GM21576 (cell line): ENCODE results near the gene DIDO1.

ENCODE experiments used
- ATAC-seq: cut with Tn5 transposase; IDR thresholded peaks from one replicate; pipeline ENCODE4 v1.9.1; 2021; ENCODE audit warnings: mild to moderate bottlenecking, moderate library complexity; ENCODE audit not compliant: unreplicated experiment

The DIDO1 gene

GRCh38 chr20:62897666-62898065, 28.6 kb downstream of the DIDO1 start:
- ATAC-seq: no peak

- no peak for ATAC-seq
Measured at GRCh38 chr20:62896526-62896925, 29.8 kb downstream of the DIDO1 start.

- ATAC-seq: no peak
Measured at GRCh38 chr20:62895539-62895938, 30.8 kb downstream of the DIDO1 start.

GRCh38 chr20:62894261-62894660, 32.0 kb downstream of the DIDO1 start:
- no peak for ATAC-seq

- no peak for ATAC-seq
Measured at GRCh38 chr20:62893700-62894099, 32.6 kb downstream of the DIDO1 start.

- no peak for ATAC-seq
Measured at GRCh38 chr20:62892348-62893304, 33.7 kb downstream of the DIDO1 start.

- no peak for ATAC-seq
Measured at GRCh38 chr20:62891111-62891510, 35.2 kb downstream of the DIDO1 start.

- no peak for ATAC-seq
Measured at GRCh38 chr20:62890444-62890843, 35.9 kb downstream of the DIDO1 start.

- no peak for ATAC-seq
Measured at GRCh38 chr20:62889871-62890270, 36.4 kb downstream of the DIDO1 start.

- no peak for ATAC-seq
Measured at GRCh38 chr20:62889411-62889810, 36.9 kb downstream of the DIDO1 start.

GRCh38 chr20:62888910-62889309, 37.4 kb downstream of the DIDO1 start:
- ATAC-seq: no peak

GRCh38 chr20:62888406-62888805, 37.9 kb downstream of the DIDO1 start:
- no peak for ATAC-seq

GRCh38 chr20:62887860-62888239, 38.5 kb downstream of the DIDO1 start:
- no peak for ATAC-seq

GRCh38 chr20:62887152-62887859, 39.0 kb downstream of the DIDO1 start:
- no peak for ATAC-seq

GRCh38 chr20:62886709-62887058, 39.6 kb downstream of the DIDO1 start:
- ATAC-seq: no peak

GRCh38 chr20:62885896-62886708, 40.2 kb downstream of the DIDO1 start:
- ATAC-seq: no peak

- no peak for ATAC-seq
Measured at GRCh38 chr20:62885046-62885895, 41.0 kb downstream of the DIDO1 start.

- ATAC-seq: no peak
Measured at GRCh38 chr20:62884556-62884955, 41.7 kb downstream of the DIDO1 start.

- ATAC-seq: no peak
Measured at GRCh38 chr20:62882426-62882825, 43.9 kb downstream of the DIDO1 start.

GRCh38 chr20:62881662-62882395, 44.5 kb downstream of the DIDO1 start:
- ATAC-seq: no peak
